Measurements from ENCODE around the gene STRC.
A peak's percentile ranks its signal among the peaks of the same experiment; 100 is the strongest.
"Not testable (repeated sequence)": the region's sequence is repeated elsewhere in the genome, so short reads cannot be mapped to it uniquely, and the experiment has no call there.

The STRC gene

GRCh38 chr15:43618700-43619099 is at the start of gene STRC:
Gene STRC (minus strand): TSS chr15:43618800. CDS start chr15:43618722, 78 bp downstream.
- DNase-seq: not testable (repeated sequence)

GRCh38 chr15:43666177-43666576 is 47.6 kb upstream of the STRC start:
- DNase-seq: not testable (repeated sequence)

DNA sequence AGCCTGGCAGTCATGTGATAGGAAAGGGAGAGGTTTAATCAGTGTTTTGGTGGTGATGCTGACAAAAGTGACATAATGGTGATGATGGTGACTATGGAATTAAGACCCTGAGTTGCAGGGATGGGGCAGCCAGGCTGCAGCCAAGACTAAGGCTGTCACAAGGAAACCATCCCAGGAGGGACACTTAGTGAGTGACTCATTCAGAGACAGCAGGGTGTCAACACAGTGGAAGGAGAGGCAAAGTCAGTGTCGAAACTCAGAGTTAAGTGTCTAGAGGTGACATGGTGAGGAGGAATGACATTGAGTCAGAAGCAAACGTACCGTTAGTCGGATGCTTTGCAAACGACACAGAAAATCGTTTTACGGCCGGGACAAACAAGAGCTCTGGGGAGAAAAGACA is 44.7 kb upstream of the STRC start:
- not testable (repeated sequence) for DNase-seq

- not testable (repeated sequence) for DNase-seq
Measured at GRCh38 chr15:43662293-43662692, 43.7 kb upstream of the STRC start.

DNA sequence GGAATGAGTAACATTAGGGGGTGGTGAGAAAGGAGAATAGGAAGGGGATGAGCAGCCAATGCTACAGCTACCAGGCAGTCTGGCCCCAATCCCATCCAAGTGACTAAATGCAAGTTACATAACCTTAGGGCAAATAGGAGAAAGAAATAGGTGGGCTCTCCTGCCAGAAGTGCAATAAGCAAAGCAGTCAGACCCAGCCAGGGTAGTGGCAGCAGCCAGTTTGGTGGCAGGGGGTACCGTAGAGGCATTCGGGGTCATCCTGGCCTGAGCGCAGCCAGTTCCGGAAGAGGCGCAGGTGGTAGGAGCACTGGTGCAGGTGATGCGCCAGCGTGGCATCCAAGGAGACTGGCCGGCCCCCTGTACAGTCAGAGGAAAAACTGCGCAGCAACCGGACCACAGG is 41.1 kb upstream of the STRC start:
- DNase-seq: not testable (repeated sequence)

DNA sequence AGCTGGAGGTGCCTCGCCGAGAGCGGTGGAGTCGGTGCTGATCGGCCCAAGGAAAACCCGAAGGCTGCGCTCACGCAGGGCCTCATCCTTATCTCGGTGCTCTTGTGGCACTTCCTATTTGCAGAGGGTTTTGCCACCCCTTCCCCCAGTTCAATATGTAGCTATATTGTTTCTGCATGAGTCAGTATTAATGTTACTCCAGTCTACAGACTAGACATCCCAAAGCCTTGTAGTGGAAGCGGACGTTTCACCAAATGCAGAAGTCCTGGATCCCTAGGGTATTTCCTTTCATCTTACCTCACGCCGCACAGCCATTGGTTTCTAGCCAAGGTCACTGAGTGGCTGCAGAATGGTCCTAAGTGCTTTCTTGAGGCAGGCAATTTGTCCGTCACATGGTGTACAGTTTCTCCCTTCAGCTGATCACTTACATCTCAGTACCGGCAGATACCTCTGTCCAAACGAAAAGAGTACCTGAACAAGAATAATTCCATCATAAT is 30.9 kb upstream of the STRC start:
- not testable (repeated sequence) for DNase-seq

DNA sequence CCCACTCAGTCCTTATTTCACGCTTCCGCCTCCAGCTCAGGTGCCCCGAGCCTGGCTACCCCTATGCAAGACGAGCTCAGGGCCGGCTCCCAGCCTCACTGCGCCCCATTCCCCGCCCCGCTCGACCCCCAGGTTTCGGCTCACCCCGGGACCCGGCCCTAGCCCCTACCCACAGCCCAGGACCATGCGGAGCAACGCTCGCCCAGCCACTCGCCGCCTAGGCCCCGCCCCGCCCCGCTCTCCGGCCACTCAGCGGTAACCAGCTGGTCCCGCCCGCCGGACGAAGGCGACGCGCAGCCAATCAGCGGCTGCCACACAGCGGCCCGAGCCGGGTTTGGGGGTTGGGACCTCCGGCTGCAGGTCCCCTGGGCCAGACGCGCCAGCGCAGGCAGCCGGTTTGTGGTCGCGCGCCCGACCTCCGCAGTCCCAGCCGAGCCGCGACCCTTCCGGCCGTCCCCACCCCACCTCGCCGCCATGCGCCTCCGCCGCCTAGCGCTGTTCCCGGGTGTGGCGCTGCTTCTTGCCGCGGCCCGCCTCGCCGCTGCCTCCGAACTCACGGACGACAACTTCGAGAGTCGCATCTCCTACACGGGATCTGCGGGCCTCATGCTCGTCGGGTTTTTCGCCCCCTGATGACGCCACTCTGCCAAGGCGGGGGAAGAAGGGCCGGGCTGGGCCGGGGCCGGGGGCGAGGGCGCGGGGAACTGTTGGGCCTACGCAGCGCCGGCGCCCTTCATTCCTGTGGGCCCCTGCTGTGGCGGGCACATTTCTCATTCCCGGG is 30.2 kb upstream of the STRC start, which contains the start of gene CATSPER2:
CATSPER2 (minus strand) TSS at position 196 of the 781 bp plus-strand sequence. CDS start 783 bp downstream, outside the sequence.
- no peak for DNase-seq

DNA sequence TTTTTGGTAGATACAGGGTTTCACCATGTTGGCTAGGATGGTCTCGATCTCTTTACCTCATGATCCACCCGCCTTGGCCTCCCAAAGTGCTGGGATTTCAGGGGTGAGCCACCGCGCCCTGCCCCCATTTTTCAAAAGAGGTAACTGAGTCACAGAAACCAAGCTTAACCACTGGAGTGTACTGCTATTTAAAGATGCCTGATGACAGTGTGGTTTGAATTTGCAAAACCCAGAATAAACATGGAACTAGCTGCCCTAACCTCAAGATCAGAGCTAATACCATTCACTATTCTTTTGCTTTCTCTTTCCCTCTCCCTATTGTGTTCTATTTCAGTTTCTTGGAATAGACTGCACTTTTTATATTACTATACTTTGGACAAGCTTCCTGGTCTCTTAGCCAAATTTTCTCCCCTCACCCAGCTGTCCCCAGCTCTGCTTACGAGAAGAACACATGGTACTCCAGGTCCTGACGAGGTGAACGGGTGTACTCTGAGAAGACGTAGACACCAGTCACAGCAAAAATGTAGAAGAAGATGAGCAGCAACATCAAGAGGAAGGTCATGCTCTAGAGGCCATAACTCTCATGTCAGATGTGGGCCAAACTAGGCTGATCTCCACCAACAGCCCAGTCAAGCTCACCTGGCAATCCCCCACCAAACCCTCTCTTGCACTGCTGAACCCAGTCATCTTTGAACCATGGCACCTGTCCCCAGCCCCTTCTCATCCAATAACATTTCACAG is 20.0 kb upstream of the STRC start:
- DNase-seq: not testable (repeated sequence)

GRCh38 chr15:43626937-43627336 is 8.3 kb upstream of the STRC start:
- not testable (repeated sequence) for DNase-seq

GRCh38 chr15:43625106-43625505 is 6.5 kb upstream of the STRC start:
- DNase-seq: no peak

DNA sequence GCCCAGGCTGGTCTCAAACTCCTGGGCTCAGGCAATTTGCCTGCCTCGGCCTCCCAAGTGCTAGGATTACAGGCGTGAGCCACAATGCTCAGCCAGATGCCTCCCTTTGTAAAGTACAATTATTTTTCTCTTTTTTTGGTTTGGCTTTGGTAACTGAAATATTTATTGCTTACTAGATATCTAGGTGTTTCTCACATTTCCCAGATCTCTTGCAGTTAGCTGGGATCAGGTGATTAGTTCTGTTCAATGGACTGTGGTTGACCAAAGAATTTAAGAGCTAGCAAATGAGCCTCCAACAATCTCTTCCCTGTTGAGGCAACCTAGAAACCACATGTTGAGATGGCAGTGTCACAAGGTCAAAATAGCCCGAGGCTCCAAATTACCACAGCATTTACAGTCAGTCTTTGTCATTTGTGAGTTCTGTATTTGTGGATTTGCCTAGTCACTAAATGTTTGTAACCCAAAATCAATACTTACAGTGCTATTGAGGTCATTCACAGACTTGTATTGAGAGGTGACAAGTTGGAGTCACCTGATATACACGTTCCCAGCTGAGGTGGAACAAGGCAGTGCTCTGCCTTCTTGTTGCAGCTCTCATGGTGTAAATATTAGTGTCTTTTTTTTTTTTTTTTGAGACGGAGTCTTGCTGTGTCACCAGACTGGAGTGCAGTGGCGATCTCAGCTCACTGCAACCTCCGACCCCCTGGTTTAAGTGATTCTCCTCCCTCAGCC is 3.6 kb upstream of the STRC start:
- not testable (repeated sequence) for DNase-seq

GRCh38 chr15:43617750-43618149 is 850 bp downstream of the STRC start:
- DNase-seq: not testable (repeated sequence)

- peak in 1 of 2 experiments; percentile 1 for DNase-seq
Measured at GRCh38 chr15:43602233-43602632, 16.4 kb downstream of the STRC start.

GRCh38 chr15:43600200-43600599 is 18.4 kb downstream of the STRC start:
- DNase-seq: not testable (repeated sequence)

GRCh38 chr15:43599131-43599530 is 19.5 kb downstream of the STRC start:
- not testable (repeated sequence) for DNase-seq

- not testable (repeated sequence) for DNase-seq
Measured at GRCh38 chr15:43593328-43594190, 25.0 kb downstream of the STRC start, which contains the start of gene CKMT1B. Gene CKMT1B (plus strand): TSS chr15:43594027. CDS start chr15:43594219, 192 bp downstream.

DNA sequence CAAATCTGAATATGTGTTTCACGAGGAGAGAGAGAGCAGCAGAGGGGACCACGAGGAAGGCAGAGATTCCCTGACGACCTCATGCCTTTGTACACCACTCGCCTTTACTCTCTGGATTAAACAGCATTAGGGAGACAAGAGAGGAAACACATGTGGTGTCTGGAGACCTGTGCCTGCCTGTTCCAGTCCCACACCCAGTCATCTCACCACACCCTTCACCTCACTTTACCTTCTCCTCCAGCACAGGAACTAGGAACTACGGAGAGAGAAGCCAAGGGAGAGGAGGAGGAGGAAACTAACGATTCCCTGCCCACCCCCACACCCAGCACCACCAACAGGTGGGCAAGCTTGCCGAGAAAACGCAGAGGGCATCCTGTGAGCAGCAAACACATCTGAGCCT is 25.8 kb downstream of the STRC start:
- not testable (repeated sequence) for DNase-seq

DNA sequence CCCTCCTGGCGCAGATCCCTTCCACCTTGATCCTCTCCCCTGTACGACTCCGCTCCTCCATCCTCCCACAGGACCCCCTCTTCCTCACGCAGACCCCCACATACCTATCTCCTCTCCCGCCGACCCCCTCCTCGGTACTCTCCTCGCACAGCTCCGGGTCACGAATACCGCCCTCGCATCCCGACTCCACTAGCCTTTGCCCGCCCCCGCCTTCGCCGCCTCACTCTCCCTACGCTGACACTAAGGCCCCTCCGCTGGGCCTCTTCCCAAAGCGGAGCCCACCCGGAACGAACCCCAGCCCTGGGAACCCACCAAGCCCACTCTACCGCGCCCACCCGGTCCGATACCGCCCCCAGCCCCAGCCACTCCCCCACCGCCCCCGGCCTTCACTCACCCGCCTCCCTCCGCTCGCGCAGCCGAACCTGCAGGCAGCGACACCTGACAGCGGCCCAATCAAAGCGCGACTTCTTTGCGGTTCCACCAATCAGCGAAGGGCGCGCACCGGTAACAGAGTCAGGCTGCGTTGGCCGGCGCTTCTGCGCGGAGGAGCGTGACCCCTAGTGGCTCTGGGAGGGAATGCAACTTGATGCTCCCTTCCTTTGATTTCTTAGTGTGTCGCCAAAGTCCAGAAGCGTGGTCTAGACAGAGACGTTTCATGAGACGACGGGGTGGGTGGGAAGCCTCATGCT is 28.7 kb downstream of the STRC start, which contains the start of gene PPIP5K1:
PPIP5K1 (minus strand) TSS at position 431 of the 689 bp plus-strand sequence. CDS start 5,704 bp downstream, outside the sequence.
- DNase-seq: not testable (repeated sequence)

- DNase-seq: not testable (repeated sequence)
Measured at GRCh38 chr15:43574607-43575006, 44.0 kb downstream of the STRC start.

GRCh38 chr15:43566615-43567014 is 52.0 kb downstream of the STRC start:
- DNase-seq: not testable (repeated sequence)

GRCh38 chr15:43563793-43564192 is 54.8 kb downstream of the STRC start:
- DNase-seq: not testable (repeated sequence)
